SH-SY5Y (cell line): ENCODE measurements around the gene FCRL4.

Experiments used
- GATA2 ChIP-seq: IDR thresholded peaks from 2 replicates; pipeline ENCODE4 v1.6.1; 2011; ENCODE audit warnings: mild to moderate bottlenecking, low read depth, low read length
- GATA3 ChIP-seq: IDR thresholded peaks from 2 replicates; pipeline ENCODE4 v1.6.1; 2011; ENCODE audit warnings: low read depth, mild to moderate bottlenecking, low read length, moderate library complexity

FCRL4 gene

DNA sequence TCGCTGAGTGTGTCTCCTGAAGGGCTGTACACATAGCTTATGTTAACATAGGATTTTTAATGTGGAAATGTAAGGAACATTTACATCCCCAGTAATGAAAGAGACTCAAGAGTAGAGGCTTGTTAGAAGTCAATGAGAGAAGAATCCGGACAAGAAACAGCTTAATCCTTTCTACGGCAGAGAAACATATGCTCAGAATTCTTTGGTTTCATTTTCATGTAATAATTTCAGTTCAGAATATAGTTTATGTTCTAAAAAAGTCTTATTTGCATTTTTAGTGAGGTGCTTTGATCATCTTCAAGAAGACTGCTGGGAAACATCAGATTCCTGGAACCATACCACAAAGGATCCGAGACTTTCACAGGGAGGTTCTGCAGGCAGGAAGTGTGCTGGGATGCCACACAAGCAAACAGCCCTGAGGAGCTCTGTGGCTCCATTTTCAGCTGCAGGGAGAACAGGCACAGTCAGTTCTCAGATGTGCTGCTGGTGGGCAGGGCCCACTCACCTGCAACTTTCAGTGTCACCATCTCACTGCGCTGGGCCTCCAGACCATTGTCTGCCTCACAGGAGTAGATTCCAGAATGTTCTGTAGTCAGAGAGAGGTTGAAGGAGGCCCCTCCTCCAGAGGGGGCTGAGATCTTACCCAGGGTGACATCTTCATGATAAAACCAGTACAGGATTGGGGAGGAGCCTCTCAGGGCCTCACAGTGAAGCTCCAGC is 74.0 kb downstream of the FCRL4 start:
- TF ChIP-seq GATA2, result no peak
- TF ChIP-seq GATA3, result no peak
